NCI-H146 treated with DMSO at 0.1 percent for 48 hours (cell line): Measurements from ENCODE around the gene R3HDM2.

Experiments
- DNase-seq: peaks from one replicate; lab custom pipeline; 2025; ENCODE audit not compliant: unreplicated experiment; lab: John Stamatoyannopoulos, UW

The R3HDM2 gene

DNA sequence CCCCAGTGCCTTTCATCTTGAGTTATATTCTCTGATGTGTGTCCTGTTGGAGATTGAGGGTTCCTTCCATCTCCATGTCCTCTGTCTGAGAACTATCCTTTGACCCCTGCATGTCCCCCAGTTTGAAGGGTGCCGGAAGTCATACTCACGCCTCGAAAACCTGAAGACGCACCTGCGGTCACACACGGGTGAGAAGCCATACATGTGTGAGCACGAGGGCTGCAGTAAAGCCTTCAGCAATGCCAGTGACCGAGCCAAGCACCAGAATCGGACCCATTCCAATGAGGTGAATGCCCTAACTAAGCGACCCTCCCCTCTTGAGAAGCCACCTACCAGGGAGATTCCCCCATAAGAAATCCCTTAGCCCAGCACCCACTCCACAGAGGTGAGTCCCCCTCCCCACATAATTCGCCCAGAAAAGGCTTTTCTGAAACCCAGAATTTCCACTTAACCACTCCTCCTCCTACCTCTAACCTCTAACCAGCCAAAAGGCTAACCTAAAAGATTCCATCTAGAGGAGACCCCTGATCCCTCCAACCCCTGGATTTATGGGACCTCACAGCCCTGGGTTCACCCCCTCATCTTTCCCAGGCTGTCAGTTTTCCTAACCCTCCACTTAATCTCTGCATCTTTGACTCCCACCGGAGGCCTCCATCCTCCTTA, 36.5 kb upstream of the R3HDM2 start:
- no peak for DNase-seq

DNA sequence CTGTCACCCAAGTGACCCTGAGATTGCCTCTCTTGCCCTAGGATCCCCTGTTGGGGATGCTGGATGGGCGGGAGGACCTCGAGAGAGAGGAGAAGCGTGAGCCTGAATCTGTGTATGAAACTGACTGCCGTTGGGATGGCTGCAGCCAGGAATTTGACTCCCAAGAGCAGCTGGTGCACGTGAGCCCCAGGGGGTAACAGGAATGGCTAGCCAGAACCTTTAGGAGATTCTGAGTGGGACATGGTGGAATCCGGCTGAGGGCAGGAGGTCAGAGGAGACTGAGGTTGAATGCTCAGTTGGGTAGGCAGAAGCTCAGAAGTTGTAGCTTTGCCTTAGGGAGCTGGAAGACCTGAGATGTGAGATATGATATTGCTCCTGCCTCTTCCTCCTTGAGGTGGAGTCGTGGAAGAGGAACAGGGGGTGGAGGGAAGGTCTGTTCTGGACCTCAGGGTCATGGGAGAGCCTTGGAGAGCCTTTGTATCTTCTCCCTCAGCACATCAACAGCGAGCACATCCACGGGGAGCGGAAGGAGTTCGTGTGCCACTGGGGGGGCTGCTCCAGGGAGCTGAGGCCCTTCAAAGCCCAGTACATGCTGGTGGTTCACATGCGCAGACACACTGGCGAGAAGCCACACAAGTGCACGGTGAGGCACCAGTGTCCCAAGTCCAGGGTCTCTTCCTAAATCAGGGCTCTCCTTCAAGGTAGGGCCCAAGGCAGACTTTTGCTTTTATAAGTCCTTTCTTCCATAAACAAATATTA, 35.1 kb upstream of the R3HDM2 start:
- no peak for DNase-seq

DNA sequence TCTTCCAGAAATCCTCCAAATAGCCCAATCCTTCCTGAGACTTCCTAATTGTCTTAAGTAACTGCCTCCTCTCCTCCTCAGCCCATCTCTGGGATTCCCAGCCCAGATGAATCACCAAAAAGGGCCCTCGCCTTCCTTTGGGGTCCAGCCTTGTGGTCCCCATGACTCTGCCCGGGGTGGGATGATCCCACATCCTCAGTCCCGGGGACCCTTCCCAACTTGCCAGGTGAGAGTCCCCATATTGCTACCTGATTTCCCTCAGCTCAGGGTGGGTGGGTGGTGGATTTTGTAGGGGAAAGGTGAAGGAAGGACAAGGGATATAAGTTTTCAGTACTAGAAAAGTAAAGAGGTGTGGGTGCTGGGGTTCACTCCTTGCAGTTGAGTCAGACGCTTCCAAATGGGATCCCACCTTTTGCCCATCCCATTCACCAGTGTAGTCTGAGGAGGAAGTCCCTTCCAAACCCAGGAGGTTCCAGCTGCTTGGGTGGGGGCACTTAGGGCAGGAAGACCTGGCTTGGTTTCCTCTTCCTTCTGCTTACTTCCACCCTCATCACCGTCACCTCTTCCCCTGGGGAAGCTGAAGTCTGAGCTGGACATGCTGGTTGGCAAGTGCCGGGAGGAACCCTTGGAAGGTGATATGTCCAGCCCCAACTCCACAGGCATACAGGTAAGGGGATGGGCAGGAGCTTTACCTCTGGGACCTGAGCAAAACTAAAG, 34.3 kb upstream of the R3HDM2 start:
- no peak for DNase-seq

DNA sequence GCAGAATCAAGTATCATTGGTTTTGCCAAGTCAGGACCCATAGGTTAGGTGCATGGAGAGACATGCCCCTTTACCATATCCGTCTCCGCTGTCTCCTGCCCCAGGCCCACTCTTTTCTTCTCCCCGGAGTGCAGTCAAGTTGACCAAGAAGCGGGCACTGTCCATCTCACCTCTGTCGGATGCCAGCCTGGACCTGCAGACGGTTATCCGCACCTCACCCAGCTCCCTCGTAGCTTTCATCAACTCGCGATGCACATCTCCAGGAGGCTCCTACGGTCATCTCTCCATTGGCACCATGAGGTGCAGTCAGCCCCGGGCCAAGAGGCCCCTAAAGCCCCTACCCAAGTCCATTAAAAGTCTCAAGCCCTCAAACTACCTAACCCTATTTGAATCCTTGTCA, 33.7 kb upstream of the R3HDM2 start:
- no peak for DNase-seq

DNA sequence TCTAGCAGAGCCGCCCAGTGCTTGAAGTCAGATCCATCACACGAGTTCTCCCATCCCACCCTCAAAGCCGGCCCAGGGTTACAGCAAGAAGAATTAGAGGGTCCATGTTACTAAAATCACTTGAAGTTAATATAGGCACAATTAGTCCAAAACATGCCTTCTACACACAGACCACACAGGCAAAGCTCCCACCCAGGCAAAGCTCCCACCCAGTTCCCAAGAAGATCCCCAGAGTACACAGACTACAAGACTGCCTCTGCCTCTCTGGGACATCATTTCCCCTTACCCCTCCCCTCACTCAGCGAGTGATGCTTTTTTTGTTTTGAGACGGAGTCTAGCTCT, 32.0 kb upstream of the R3HDM2 start:
- no peak for DNase-seq

DNA sequence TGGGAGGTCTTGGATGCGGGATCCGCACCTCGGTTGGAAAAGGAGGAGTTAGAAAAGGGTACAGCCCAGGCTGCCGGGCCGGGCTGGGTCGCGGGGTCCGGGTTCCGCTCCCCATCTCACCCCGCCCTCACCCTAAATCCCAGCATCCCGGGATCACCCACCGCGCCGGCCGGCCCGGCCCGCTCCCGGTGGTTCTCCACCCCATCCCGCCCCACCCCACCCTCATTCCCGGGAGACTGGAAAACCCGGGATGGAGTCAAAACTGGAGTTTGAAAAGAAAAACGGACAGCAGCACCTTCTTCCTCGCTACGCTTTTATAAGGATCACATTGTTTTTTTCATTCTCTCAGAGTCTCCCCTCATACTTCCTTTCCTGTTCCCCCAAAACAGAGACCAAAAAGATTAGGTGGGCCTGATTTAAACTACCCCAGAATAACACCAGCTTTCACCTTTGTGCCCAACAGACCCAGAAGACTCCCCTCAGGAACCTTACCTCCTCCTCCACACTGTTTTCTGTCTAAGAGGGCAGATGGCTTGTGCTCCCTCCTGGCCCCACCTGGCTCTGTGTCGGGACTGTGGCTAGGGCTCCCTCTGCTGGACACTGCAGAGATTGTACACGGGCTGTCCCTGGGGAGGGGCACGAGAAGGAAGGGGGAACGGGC, 31.5 kb upstream of the R3HDM2 start:
- DNase-seq: peak; percentile 89

DNA sequence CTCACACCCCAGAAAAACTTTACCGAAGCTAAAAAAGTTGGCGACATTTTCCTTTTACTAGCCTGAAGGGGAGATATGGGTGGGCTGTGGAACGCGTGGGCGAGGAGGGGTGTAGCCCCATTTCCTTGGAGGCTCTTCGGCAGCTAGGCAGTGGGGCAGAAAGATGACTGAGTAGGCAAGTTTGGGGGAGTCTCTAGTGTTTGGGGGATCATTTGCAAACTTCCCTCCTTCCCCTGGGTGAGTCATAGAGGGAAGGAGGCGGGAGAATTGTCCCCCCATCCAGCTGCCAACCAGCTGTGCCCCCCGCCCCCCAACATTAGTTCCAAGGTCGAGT, 31.0 kb upstream of the R3HDM2 start:
- DNase-seq: no peak

DNA sequence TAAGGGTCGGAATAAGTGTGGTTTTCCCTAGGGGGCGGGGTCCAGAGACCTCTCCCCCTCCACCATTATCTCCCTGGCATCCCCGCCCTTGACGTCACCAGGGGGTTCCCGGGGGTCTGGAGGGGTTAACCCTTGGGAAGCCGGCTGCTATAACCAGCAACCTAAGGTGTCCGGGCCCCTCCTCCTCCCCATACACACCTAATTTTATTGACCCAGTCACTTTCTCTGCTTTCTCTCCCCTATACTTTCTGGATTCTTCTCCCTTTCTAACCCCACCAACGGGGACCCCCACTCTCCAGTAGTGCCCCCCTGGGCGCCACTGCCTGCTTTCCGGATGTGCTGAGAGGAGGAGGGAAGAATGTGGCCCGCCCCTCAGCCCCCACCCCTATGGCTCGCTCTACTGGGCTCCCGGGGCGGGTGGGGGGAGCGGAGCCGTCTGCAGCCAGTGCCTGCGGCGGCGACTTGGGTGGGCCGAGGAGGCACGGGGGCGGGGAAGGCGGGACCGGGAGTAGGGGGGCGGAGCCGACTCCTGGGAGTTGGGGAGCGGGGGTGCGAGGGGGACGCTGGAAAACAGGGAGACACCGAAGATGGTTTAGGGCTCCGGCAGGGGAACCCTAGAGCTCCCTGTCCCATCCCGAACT, 30.6 kb upstream of the R3HDM2 start:
- no peak for DNase-seq

DNA sequence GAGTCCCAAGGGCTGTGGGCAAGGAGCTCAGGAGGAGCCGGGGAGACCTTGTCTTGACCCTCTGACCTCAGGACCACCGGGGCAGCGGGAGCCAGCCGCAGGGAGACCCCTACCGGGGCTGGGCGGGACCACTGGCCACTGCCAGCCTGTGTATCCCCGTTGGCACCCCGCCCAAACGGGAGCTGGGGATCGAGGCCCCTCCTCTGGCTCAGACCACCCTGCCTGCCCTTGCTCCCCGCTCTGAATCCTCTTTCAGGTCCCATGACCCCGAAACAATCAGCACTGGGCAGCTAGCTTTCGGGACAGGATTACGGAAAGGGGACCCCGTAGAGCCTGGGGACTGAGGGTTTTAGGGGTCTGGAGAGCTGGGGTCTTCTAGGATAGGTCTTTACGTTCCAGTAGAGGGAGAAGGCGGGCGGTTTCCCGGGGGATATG, 30.0 kb upstream of the R3HDM2 start:
- DNase-seq: no peak

DNA sequence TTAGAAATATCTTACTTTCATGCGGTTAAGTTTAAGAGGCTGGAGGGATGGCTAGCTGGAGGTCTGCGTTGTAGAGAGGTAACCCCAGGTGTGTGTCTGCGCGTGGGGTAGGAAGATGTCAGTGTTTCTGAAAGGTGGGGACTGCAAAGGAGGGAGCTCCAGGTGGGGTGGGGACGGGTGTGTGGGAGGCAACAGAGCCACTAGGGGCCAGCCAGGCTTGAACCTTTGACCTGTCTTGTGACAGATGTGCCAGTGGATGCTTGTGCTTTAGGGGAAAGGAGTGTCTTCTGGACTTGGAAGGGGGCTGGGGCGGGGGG, 29.6 kb upstream of the R3HDM2 start:
- DNase-seq: no peak

DNA sequence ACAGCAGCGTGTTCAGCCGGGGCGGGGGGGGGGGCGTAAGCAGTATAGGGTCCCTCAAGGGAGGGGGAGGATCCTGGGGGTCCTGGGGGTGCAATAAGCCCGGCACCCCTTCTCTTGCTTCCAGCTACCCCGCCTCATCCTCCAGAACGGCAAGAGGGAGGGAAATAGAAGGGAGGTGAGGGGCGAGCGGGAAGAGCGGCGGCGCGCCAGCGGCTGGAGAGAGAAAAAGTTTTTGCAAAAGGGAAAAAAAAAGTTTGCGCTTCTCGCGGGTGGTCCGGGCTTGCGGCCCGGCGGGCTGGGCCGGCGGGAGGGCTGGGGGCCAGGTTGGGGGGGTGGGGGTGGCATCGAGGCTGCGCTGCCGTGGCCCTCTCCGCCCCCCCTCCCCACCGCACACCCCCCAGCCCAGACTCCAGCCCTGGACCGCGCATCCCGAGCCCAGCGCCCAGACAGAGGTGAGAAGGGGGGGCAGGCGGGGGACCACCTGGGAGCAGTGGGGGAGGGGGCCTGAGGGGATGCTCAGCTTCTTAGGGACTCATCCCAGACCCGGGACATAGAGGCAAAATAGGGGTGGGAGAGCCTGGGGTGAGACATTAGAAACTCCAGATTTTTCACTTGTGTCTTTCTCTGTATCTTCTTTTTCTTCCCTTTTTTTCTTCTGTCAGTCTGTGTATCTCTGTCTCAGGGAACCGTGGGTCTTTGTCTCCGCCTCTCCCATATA, 29.1 kb upstream of the R3HDM2 start, which contains the start of gene GLI1:
GLI1 (plus strand) TSS at position 36 of the 718 bp plus-strand sequence. CDS start 3,907 bp downstream, outside the sequence.
- no peak for DNase-seq

DNA sequence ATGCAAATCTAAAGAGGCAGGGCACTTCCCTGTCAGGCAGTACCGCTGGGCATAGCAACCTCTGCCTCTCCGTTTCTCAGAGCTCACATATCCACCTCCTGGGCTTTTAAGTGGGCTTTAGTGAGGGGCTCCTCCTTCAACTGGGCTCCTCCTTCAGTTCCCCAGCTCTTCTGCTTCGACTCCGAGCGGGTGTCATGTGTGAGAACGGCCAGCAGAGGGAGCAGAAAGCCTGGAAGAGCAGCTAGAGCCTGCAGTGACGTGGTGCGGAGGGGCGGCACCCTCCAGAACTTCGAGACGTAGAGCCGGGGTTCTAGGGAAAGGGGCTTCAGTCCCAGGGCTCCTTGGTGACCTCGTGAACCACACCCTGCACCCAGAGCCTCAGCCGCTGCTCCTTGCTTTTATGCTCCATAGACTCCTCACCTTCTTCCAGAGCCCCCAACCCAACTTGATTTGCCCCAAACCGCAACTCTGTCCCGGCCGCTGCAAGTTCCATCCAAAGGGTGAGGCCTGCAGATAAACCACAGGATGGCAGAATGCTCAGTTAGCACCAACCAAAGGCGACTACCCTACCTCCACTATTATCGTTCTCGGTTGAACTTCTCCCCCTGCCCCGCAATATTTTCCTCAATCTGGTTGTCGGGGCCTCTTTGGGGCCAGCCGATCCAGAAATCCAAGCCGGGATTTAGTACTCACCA, 28.4 kb upstream of the R3HDM2 start:
- DNase-seq: peak; percentile 90

DNA sequence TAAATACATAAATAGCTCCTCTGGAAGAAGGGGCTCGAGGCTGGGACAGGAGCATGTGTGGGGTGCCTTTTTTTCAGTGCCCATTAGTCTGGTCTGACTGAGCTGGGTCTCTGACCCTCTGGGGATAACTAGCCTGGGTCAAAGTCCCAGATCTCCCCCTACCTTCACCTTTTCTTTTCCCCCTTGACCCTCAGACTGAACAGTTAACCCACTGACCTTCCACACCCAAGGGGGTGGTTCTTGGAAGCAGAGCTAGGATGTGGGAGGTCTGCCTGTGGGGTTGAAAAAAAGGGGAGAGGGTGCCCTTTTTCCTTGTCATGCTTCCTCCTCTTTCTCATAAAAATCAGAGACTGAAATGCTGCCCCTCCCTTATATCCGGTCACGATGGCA, 27.8 kb upstream of the R3HDM2 start:
- no peak for DNase-seq

DNA sequence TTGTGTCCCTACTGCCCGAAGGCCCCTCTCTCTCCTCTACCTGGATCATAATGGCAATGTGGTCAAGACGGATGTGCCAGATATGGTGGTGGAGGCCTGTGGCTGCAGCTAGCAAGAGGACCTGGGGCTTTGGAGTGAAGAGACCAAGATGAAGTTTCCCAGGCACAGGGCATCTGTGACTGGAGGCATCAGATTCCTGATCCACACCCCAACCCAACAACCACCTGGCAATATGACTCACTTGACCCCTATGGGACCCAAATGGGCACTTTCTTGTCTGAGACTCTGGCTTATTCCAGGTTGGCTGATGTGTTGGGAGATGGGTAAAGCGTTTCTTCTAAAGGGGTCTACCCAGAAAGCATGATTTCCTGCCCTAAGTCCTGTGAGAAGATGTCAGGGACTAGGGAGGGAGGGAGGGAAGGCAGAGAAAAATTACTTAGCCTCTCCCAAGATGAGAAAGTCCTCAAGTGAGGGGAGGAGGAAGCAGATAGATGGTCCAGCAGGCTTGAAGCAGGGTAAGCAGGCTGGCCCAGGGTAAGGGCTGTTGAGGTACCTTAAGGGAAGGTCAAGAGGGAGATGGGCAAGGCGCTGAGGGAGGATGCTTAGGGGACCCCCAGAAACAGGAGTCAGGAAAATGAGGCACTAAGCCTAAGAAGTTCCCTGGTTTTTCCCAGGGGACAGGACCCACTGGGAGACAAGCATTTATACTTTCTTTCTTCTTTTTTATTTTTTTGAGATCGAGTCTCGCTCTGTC, 26.1 kb upstream of the R3HDM2 start:
- DNase-seq: no peak

DNA sequence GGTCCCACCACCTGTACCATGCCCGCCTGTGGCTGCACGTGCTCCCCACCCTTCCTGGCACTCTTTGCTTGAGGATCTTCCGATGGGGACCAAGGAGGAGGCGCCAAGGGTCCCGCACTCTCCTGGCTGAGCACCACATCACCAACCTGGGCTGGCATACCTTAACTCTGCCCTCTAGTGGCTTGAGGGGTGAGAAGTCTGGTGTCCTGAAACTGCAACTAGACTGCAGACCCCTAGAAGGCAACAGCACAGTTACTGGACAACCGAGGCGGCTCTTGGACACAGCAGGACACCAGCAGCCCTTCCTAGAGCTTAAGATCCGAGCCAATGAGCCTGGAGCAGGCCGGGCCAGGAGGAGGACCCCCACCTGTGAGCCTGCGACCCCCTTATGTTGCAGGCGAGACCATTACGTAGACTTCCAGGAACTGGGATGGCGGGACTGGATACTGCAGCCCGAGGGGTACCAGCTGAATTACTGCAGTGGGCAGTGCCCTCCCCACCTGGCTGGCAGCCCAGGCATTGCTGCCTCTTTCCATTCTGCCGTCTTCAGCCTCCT, 25.4 kb upstream of the R3HDM2 start:
- peak; percentile 19 for DNase-seq

DNA sequence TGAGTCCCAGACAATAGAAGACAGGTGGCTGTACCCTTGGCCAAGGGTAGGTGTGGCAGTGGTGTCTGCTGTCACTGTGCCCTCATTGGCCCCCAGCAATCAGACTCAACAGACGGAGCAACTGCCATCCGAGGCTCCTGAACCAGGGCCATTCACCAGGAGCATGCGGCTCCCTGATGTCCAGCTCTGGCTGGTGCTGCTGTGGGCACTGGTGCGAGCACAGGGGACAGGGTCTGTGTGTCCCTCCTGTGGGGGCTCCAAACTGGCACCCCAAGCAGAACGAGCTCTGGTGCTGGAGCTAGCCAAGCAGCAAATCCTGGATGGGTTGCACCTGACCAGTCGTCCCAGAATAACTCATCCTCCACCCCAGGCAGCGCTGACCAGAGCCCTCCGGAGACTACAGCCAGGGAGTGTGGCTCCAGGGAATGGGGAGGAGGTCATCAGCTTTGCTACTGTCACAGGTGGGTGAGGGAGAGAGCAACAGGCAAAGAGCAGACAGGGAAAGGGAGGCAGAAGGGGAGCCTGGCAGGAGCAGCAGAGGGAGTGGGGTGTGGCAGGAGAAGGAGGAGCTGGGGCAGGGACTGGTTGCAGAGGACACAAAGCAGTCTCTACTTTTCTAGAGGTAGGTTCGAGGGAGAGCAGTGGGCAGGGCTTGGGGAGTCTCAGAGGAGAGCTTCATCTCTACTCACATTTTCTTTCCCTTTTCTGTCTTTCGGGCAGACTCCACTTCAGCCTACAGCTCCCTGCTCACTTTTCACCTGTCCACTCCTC, 24.7 kb upstream of the R3HDM2 start:
- no peak for DNase-seq

DNA sequence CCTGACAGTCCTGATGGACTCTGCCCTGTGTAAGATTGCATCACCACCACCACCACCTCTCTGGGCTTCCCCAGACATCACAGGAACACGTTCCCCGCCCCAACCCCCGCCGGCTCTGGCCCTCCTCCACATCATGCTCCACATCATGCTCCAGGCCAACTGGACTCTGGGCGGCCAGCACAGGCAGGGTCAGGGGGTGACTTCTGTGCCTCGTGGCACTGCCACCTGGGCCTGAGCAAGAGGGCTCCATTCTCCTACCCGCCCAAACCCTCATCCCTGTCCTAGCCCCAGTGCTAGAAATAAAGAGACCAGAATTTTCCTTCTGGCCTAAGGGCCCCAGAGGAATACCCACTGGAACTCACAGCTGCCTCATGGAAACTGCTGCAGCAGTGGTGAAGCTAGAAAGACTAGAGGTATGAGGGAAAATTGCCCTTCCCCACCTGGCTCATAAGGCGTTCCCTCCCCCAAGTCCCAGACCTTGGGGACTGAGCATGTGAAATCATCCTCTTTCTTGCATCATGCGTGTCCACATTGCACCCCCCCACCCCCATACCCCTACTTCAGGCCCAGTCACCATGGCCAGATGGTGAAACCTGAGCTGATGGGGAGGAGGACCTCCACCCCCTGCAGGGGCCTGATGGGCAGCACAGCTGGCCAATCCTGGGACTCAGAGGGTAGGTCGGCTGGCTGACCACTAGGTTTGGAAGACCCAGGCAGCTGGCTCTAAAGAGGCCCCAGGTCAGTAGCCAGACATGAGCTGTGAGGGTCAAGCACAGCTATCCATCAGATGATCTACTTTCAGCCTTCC, 23.9 kb upstream of the R3HDM2 start, which contains the start of gene INHBE:
INHBE (plus strand) TSS at position 742 of the 808 bp plus-strand sequence. CDS start 230 bp downstream, outside the sequence.
- DNase-seq: peak; percentile 40
